ENCODE measurements around the gene TNNT3.

DNA sequence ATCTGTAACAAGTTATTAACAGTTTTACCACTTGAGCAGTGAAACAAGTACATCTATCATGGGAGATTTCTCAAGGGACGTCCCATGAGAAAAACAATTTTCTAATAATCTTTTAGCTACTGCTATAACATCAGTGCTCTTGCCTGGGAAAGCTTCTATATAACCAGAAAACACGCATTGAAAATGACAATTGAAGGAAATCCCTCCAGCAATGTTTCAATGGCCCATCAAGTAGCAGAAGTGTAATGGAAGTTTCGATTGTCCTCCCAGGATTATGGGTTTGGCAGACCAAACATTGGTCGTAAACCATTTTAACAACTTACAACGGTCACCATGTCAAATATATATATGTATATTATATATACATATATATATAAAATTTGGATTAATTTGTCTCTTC lies 19.8 kb upstream of the TNNT3 start:
- TF ChIP-seq, protein P1, sequence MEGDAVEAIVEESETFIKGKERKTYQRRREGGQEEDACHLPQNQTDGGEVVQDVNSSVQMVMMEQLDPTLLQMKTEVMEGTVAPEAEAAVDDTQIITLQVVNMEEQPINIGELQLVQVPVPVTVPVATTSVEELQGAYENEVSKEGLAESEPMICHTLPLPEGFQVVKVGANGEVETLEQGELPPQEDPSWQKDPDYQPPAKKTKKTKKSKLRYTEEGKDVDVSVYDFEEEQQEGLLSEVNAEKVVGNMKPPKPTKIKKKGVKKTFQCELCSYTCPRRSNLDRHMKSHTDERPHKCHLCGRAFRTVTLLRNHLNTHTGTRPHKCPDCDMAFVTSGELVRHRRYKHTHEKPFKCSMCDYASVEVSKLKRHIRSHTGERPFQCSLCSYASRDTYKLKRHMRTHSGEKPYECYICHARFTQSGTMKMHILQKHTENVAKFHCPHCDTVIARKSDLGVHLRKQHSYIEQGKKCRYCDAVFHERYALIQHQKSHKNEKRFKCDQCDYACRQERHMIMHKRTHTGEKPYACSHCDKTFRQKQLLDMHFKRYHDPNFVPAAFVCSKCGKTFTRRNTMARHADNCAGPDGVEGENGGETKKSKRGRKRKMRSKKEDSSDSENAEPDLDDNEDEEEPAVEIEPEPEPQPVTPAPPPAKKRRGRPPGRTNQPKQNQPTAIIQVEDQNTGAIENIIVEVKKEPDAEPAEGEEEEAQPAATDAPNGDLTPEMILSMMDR (conservative IDR thresholded peaks at IDR 0.05; ENCODE audit: low read depth, low read length) = no peak
- TF ChIP-seq POLR2A (IDR thresholded peaks at IDR 0.05; ENCODE audit: low read depth, low read length) (no peak), RAD21 (IDR thresholded peaks at IDR 0.05; ENCODE audit: low read length) (no peak), FOS (IDR thresholded peaks at IDR 0.05; ENCODE audit: low read depth, low read length) (no peak), MAFK (IDR thresholded peaks at IDR 0.05; ENCODE audit: low read depth, low read length) (no peak), SMC3 (IDR thresholded peaks at IDR 0.05; ENCODE audit: low read depth, low read length) (no peak), MXI1 (IDR thresholded peaks at IDR 0.05; ENCODE audit: borderline replicate concordance, low read depth, low read length) (no peak)
- TF ChIP-seq, protein P2, sequence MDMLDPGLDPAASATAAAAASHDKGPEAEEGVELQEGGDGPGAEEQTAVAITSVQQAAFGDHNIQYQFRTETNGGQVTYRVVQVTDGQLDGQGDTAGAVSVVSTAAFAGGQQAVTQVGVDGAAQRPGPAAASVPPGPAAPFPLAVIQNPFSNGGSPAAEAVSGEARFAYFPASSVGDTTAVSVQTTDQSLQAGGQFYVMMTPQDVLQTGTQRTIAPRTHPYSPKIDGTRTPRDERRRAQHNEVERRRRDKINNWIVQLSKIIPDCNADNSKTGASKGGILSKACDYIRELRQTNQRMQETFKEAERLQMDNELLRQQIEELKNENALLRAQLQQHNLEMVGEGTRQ (IDR thresholded peaks at IDR 0.05; ENCODE audit: low read depth, low read length) = no peak

All from IMR-90 (cell line).